Measurements from ENCODE around the gene RAB29.

- TF ChIP-seq, protein P1, sequence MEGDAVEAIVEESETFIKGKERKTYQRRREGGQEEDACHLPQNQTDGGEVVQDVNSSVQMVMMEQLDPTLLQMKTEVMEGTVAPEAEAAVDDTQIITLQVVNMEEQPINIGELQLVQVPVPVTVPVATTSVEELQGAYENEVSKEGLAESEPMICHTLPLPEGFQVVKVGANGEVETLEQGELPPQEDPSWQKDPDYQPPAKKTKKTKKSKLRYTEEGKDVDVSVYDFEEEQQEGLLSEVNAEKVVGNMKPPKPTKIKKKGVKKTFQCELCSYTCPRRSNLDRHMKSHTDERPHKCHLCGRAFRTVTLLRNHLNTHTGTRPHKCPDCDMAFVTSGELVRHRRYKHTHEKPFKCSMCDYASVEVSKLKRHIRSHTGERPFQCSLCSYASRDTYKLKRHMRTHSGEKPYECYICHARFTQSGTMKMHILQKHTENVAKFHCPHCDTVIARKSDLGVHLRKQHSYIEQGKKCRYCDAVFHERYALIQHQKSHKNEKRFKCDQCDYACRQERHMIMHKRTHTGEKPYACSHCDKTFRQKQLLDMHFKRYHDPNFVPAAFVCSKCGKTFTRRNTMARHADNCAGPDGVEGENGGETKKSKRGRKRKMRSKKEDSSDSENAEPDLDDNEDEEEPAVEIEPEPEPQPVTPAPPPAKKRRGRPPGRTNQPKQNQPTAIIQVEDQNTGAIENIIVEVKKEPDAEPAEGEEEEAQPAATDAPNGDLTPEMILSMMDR (IDR thresholded peaks at IDR 0.05), result no peak
- no peak for TF ChIP-seq POLR2A (IDR thresholded peaks at IDR 0.05)
These were observed 20.4 kb downstream of the RAB29 start for GRCh38 chr1:205754857-205755256.

Data from heart left ventricle (tissue), 13 donors.